Esophagus mucosa (tissue), 1 donor: ENCODE data around the gene C1orf105. TPM values are rescaled to one million over a fixed set of nuclear protein-coding genes. Genes with fewer than 3 reads are reported as not detected.
"Not testable (repeated sequence)": the region's sequence is repeated elsewhere in the genome, so short reads cannot be mapped to it uniquely, and the experiment has no call there.

ENCODE experiments used
- ATAC-seq: fragments of 200-7000 bp; cut with Tn5 transposase; one replicate; pipeline ENCODE4 v1.9.1; 2020
- total RNA-seq: library from RNA; stranded (reverse); gene quantifications from one replicate; pipeline ENCODE4 v1.2.4, GENCODE V29; 2023
- donor health status: DM: yes; HTN: yes; CAD: no.

The C1orf105 gene
- total RNA-seq, 1 donor from 2014 or later = not detected

DNA sequence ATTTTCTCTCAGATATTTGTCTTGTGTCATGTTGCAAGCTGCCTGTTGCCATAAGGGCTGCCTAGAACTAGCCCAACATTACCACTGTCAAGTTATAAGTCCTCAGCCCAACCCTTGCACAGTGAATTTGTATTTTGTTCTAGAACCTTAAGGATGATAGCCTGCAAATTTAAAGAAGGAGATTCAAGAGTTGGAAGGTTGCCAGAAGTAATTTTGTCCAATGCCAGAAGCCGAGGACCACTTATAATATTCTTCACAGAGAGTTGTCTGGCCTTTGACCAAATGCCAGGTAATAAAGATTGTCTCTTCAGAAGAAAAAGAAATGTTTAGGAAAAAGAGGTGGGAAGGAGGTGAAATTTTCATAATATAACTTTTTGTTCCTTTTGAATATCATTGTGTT, 71.9 kb downstream of the C1orf105 start:
- ATAC-seq = no peak

DNA sequence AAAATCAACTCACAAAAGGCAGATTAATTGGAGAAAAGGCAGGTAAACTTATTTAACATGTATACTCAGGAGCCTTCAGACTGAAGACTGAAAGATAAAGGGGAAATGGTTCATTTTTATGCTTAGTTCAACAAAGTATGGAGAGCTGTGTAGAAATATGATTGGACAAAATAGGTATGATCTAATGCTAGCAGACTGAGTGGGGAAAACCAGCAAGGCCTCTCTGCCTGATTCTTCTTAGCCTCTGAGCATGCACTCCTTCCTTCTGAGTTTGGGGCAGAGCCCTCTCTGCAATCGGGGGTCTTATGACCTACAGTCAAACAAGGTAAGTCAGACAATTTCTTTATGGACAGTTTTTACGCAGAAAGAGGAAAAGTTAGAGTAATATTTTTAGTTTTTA, 73.7 kb downstream of the C1orf105 start:
- no peak for ATAC-seq

- ATAC-seq = not testable (repeated sequence)
These were observed 75.6 kb downstream of the C1orf105 start for GRCh38 chr1:172496127-172496526.

DNA sequence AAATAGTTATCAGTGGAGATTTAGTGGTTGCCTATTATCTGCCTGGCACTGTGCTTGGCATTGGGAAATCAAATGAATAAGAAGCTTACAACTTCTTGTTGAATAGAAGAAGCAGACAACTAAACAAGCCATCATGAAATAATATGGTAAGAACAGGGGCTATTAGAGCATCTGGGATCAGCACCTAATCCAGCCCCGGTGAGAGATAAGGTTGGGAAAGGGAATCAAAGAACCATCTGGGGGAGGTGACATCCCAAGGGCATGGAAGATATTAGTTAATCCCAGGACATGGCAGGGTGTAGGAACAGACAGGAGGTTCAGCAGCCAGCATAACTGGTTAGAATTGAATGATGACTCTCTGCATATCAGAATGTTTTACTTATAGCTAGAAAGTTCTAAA, 76.2 kb downstream of the C1orf105 start:
- ATAC-seq = no peak

GRCh38 chr1:172497230-172497629, 76.7 kb downstream of the C1orf105 start:
- ATAC-seq = no peak

DNA sequence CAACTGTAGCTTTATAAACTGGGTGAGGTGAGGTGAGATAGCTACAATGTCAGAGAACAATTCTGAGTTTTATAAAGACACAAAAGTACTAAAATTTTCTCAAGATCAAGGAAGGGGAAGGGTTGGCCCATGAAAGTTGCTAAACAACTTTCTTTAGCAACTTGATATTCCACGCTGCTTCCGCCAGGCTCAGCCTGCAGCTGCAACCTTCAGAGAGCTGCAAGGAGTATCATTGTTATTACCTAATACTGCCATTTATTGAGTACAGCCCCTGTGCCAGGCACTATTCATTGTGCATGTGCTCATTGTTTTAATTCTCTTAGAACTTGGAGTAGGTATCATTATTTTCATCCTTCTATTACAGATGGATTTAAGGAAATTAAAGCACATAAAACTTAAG, 78.4 kb downstream of the C1orf105 start:
- peak; percentile 24 for ATAC-seq

DNA sequence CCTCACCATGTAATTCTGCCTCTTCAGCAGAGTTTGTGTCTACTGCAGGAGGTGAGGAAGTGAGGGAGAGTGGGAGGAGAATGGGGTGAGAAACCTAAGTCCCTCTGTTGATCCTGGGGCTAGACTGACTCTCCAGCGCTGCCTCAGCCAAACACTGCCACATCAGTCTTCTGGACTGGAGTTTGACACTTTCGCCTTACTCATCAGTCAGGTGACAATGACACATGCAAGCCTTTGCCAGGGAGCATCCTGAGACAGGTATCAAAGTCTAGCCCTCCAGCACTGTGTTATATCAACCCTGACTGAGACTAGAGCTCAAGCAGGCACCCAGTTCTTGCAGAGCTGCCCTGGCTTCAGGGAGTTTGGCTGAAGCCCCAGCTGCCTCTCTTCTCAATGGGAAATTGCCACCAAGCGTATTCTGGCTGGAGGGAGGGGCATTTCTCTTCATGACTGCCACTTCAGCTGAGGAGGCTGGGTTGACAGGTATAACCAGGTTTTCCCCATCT, 79.2 kb downstream of the C1orf105 start:
- peak; percentile 91 for ATAC-seq

- peak; percentile 27 for ATAC-seq
These were observed 79.7 kb downstream of the C1orf105 start for GRCh38 chr1:172500207-172500606.

GRCh38 chr1:172507741-172508140, 87.3 kb downstream of the C1orf105 start:
- ATAC-seq = no peak

DNA sequence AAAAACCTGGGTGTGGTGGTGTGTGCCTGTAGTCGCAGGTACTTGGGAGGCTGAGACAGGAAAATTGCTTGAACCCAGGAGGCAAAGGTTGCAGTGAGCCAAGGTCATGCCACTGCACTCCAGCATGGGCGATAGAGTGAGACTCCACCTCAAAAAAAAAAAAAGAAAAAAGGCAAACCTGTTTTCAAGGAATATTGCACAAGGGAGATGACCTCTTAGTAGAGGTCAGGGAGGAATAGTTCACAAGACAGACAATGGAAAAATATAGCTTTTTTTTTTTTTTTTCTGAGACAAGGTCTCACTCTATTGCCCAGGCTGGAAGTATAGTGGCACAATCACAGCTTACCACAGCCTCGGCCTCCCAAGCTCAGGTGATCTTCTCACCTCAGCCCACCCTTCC, 90.0 kb downstream of the C1orf105 start:
- ATAC-seq = no peak

GRCh38 chr1:172512591-172512990, 92.1 kb downstream of the C1orf105 start:
- ATAC-seq = no peak

GRCh38 chr1:172513479-172513878, 93.0 kb downstream of the C1orf105 start:
- ATAC-seq = peak; percentile 76

GRCh38 chr1:172514108-172514507, 93.6 kb downstream of the C1orf105 start:
- ATAC-seq = no peak

DNA sequence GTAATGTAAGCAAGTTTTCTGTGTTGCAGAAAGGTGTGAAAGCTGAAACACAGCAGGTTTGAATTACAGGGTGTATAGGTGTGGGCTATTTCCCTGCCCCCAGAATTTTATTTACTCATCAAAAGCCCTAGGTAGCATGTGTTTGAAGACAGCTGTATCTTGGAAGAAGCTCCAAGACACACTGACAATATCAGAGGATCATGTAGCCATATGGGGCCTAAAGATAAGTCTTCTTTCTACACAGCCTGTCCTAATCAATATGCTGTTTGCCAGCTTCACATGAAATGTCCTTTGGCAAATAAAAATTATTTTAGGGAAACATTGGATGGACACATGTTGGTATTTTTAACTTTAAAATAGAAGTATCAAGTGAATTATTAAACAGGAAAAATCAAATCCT, 95.0 kb downstream of the C1orf105 start:
- no peak for ATAC-seq

DNA sequence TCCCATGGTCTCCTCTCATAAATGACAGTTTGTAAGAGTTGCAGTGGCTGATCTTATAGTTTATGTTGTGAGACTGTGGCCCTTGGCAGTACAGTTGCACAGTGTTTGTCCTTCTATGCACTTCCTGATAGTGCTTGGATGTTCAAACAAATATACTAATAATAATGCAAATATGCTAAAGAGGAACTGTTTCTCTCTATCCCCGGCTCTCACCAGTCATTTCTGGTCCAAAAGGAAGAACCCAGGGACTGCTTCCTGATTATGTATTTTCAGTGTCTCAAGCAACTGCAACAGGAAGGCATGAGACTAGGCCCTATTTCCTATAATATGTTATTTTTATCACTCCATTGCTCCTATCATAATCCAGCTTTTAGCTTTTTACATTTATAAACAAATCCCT, 95.4 kb downstream of the C1orf105 start:
- ATAC-seq = no peak

GRCh38 chr1:172517081-172517480, 96.6 kb downstream of the C1orf105 start:
- ATAC-seq = no peak

GRCh38 chr1:172517545-172517944, 97.1 kb downstream of the C1orf105 start:
- ATAC-seq = no peak

Other genes with a start within 250 kb of the C1orf105 start
- 11.7 TPM for gene PIGC, start 23.4 kb downstream of the C1orf105 start, total RNA-seq
- 13.5 TPM for gene SUCO, start 112.5 kb downstream of the C1orf105 start, total RNA-seq
- gene FASLG, start 238.4 kb downstream of the C1orf105 start, total RNA-seq = not detected